C4-2B (cell line): Measurements from ENCODE around the gene SPTSSB.

ENCODE experiments used
- H3K27ac ChIP-seq: fragments of 450-650 bp; 2 replicates; pipeline ENCODE4 v1.5.1; 2017
- CTCF ChIP-seq: fragments of 450-650 bp; conservative IDR thresholded peaks from 2 replicates; pipeline ENCODE4 v1.5.1; 2017; ENCODE audit warnings: mild to moderate bottlenecking
- ZFX ChIP-seq: fragments of 450-650 bp; IDR thresholded peaks from 2 replicates; pipeline ENCODE4 v1.6.1; 2017

The SPTSSB gene

GRCh38 chr3:161366094-161366493 lies 5.2 kb downstream of the SPTSSB start:
- H3K27ac ChIP-seq = no peak overlapping the region
- TF ChIP-seq ZFX = no peak
- TF ChIP-seq CTCF = no peak

GRCh38 chr3:161358488-161358887 lies 12.8 kb downstream of the SPTSSB start:
- TF ChIP-seq ZFX (no peak), CTCF (no peak)
- H3K27ac ChIP-seq = no peak overlapping the region

DNA sequence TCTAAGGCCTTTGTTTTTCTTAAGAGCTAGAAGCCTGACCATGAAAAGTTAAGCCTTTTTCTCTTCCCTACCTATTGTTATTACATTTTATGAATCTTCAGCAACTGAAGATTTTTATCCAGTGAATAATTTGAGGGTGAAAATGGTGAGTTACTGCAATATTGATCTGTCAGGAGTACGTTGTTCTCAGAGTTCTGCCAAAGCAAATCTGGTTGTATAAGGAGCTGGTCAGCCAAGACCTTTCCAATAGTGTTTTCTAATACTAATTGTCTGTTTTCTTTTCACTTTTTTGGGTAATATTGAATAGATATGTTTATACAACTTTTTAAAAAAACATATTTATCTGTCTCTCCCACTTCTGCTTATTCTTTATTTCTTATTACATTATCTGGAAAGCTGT lies 15.0 kb downstream of the SPTSSB start:
- TF ChIP-seq ZFX (no peak), CTCF (no peak)

DNA sequence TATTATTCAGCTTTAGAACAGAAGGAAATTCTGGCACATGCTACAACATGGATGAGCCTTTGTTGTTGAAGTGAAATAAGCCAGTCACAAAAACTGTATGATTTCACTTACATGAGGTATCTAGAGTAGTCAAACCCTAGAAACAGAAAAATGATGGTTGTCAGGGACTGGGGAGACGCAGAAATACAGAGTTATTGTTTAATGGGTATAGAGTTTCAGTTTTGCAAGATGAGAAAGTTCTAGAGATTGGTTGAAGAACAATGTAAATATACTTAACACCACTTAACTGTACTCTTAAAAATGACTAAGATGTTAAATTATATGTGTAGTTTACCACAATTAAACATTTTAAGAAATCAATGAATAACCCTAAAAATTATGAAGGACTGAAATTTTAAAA lies 15.8 kb downstream of the SPTSSB start:
- TF ChIP-seq ZFX (no peak), CTCF (no peak)
- H3K27ac ChIP-seq = no peak overlapping the region

More for the DNA sequence above, 15.0 kb downstream of the SPTSSB start:
- H3K27ac ChIP-seq = no peak overlapping the region

GRCh38 chr3:161354554-161354953 lies 16.8 kb downstream of the SPTSSB start:
- TF ChIP-seq ZFX = no peak
- TF ChIP-seq CTCF = no peak
- H3K27ac ChIP-seq = no peak overlapping the region

GRCh38 chr3:161351330-161351729 lies 20.0 kb downstream of the SPTSSB start:
- H3K27ac ChIP-seq = no peak overlapping the region
- TF ChIP-seq ZFX = no peak
- no peak for TF ChIP-seq CTCF

- no peak overlapping the region for H3K27ac ChIP-seq
- TF ChIP-seq ZFX (no peak), CTCF (no peak)
These were observed 20.4 kb downstream of the SPTSSB start for GRCh38 chr3:161350916-161351315.
